ENCODE data around the gene TGFBI.
A peak's percentile ranks its signal among the peaks of the same experiment; 100 is the strongest.

Gene TGFBI

GRCh38 chr5:136000147-136000546 lies 28.6 kb upstream of the TGFBI start:
- no peak overlapping the region for H3K4me3 ChIP-seq (ENCODE audit: low read length)
- no peak for TF ChIP-seq CTCF (conservative IDR thresholded peaks at IDR 0.05; ENCODE audit: low read depth, low read length)
- no peak for DNase-seq (ENCODE audit: low read depth)

- no peak for TF ChIP-seq CTCF (conservative IDR thresholded peaks at IDR 0.05; ENCODE audit: low read depth, low read length)
- DNase-seq (ENCODE audit: low read depth) = no peak
- no peak overlapping the region for H3K4me3 ChIP-seq (ENCODE audit: low read length)
Measured at GRCh38 chr5:136000932-136001331, 27.9 kb upstream of the TGFBI start.

GRCh38 chr5:136001466-136001981 lies 27.3 kb upstream of the TGFBI start:
- no peak for DNase-seq (ENCODE audit: low read depth)
- no peak for TF ChIP-seq CTCF (conservative IDR thresholded peaks at IDR 0.05; ENCODE audit: low read depth, low read length)
- H3K4me3 ChIP-seq (ENCODE audit: low read length) = no peak overlapping the region

DNA sequence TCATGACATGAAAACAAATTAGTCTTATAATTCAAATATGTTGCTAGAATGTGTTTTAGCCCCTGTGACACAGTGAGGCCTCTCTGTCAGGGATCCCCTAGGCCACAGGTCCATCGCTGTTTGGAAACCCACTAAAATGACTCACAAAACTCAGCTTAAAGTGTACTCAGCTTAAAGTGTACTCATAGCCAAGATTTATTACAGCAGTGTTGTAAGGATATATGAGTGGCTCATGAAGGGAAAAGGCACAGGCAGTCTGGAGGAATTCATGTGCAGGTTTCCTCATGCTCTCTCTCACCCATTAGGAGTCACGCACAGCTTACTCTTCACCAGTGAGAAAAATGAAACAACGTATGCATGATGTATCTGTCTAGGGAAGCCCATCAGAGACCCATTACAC lies 24.4 kb upstream of the TGFBI start:
- no peak for DNase-seq (ENCODE audit: low read depth)
- H3K4me3 ChIP-seq (ENCODE audit: low read length) = no peak overlapping the region
- no peak for TF ChIP-seq CTCF (conservative IDR thresholded peaks at IDR 0.05; ENCODE audit: low read depth, low read length)

GRCh38 chr5:136005476-136005875 lies 23.3 kb upstream of the TGFBI start:
- H3K4me3 ChIP-seq (ENCODE audit: low read length) = no peak overlapping the region
- no peak for TF ChIP-seq CTCF (conservative IDR thresholded peaks at IDR 0.05; ENCODE audit: low read depth, low read length)
- no peak for DNase-seq (ENCODE audit: low read depth)

GRCh38 chr5:136006164-136006563 lies 22.6 kb upstream of the TGFBI start:
- no peak for TF ChIP-seq CTCF (conservative IDR thresholded peaks at IDR 0.05; ENCODE audit: low read depth, low read length)
- no peak overlapping the region for H3K4me3 ChIP-seq (ENCODE audit: low read length)
- no peak for DNase-seq (ENCODE audit: low read depth)

- no peak overlapping the region for H3K4me3 ChIP-seq (ENCODE audit: low read length)
- TF ChIP-seq CTCF (conservative IDR thresholded peaks at IDR 0.05; ENCODE audit: low read depth, low read length) = no peak
- DNase-seq (ENCODE audit: low read depth) = peak; percentile 59
Measured at GRCh38 chr5:136006761-136007251, 22.0 kb upstream of the TGFBI start.
